Liver (tissue), 3 donors: ENCODE measurements around the gene ARHGEF7.

Experiments used
- GABPA ChIP-seq, 2 donors: IDR thresholded peaks in 1 of 2; conservative IDR thresholded peaks in 1 of 2; 2 replicates each; pipeline ENCODE4 v1.6.1; 2016; ENCODE audit warnings: antibody characterized with exemption in 2 of 2, mild to moderate bottlenecking in 1 of 2, moderate library complexity in 1 of 2
- JUND ChIP-seq, 2 donors: IDR thresholded peaks; 2 replicates each; pipeline ENCODE4 v1.6.1; 2016; ENCODE audit warnings: antibody characterized with exemption in 2 of 2
- NR2F2 ChIP-seq: IDR thresholded peaks from 2 replicates; pipeline ENCODE4 v1.6.1; 2016; ENCODE audit warnings: antibody characterized with exemption
- RAD21 ChIP-seq, 2 donors: IDR thresholded peaks; 2 replicates each; pipeline ENCODE4 v1.6.1; 2016; ENCODE audit warnings: antibody characterized with exemption in 2 of 2, mild to moderate bottlenecking in 2 of 2
- REST ChIP-seq: IDR thresholded peaks from 2 replicates; pipeline ENCODE4 v1.6.1; 2016; ENCODE audit warnings: antibody characterized with exemption, mild to moderate bottlenecking
- RXRA ChIP-seq, 2 donors: IDR thresholded peaks; 2 replicates each; pipeline ENCODE4 v1.6.1; 2017 to 2018; ENCODE audit warnings: antibody characterized with exemption in 2 of 2, mild to moderate bottlenecking in 1 of 2
- SP1 ChIP-seq: IDR thresholded peaks from 2 replicates; pipeline ENCODE4 v1.6.1; 2018; ENCODE audit warnings: antibody characterized with exemption, mild to moderate bottlenecking
- YY1 ChIP-seq: IDR thresholded peaks from 2 replicates; pipeline ENCODE4 v1.6.1; 2016; ENCODE audit warnings: antibody characterized with exemption, mild to moderate bottlenecking
- TF ChIP-seq, protein P1 (sequence below): fragments of 150-350 bp; IDR thresholded peaks from 2 replicates; pipeline ENCODE4 v1.5.1; 2017; ENCODE audit warnings: improper control_type of control experiment, low read depth, low read length; ENCODE audit not compliant: missing input control
- TF ChIP-seq, protein P2 (sequence below): IDR thresholded peaks from 2 replicates; pipeline ENCODE4 v1.6.1; 2016; ENCODE audit warnings: antibody characterized with exemption
- TF ChIP-seq, protein P3 (sequence below): IDR thresholded peaks from 2 replicates; pipeline ENCODE4 v1.6.1; 2016; ENCODE audit warnings: antibody characterized with exemption
- donor health status: healthy.
- donor health status: healthy.

GRCh38 chr13:111252446-111253364 lies 137.6 kb downstream of the ARHGEF7 start:
- TF ChIP-seq, protein P1, sequence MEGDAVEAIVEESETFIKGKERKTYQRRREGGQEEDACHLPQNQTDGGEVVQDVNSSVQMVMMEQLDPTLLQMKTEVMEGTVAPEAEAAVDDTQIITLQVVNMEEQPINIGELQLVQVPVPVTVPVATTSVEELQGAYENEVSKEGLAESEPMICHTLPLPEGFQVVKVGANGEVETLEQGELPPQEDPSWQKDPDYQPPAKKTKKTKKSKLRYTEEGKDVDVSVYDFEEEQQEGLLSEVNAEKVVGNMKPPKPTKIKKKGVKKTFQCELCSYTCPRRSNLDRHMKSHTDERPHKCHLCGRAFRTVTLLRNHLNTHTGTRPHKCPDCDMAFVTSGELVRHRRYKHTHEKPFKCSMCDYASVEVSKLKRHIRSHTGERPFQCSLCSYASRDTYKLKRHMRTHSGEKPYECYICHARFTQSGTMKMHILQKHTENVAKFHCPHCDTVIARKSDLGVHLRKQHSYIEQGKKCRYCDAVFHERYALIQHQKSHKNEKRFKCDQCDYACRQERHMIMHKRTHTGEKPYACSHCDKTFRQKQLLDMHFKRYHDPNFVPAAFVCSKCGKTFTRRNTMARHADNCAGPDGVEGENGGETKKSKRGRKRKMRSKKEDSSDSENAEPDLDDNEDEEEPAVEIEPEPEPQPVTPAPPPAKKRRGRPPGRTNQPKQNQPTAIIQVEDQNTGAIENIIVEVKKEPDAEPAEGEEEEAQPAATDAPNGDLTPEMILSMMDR: no peak
- TF ChIP-seq YY1 (no peak), RXRA (IDR thresholded peaks at IDR 0.05) (no peak), NR2F2 (no peak), REST (no peak), GABPA (IDR thresholded peaks at IDR 0.05 in 1 of 2, conservative IDR thresholded peaks at IDR 0.05 in 1 of 2) (no peak), JUND (IDR thresholded peaks at IDR 0.05) (no peak), RAD21 (IDR thresholded peaks at IDR 0.05) (no peak), SP1 (no peak)
- TF ChIP-seq, protein P2, sequence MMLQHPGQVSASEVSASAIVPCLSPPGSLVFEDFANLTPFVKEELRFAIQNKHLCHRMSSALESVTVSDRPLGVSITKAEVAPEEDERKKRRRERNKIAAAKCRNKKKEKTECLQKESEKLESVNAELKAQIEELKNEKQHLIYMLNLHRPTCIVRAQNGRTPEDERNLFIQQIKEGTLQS: no peak
- TF ChIP-seq, protein P3, sequence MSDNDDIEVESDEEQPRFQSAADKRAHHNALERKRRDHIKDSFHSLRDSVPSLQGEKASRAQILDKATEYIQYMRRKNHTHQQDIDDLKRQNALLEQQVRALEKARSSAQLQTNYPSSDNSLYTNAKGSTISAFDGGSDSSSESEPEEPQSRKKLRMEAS: no peak
